ENCODE results near the gene RELA. TPM values are rescaled to one million over a fixed set of nuclear protein-coding genes. Genes with fewer than 3 reads are reported as not detected.

RELA gene
- total RNA-seq, 1 experiment from 2014 or later = 99.3 TPM

- ChIA-PET POLR2A (ENCODE audit: low non-redundant PET) (no interaction called here), CTCF (no interaction called here)
- no TSS peak for BruUV-seq (replicated peaks)
- no peaks in the 10 kb centered on the region for H3K9me3 ChIP-seq (ENCODE audit: low read depth, low read length, poor library complexity, severe bottlenecking)
- DNase-seq (ENCODE audit: low spot score) = no peak
- no peak for TF ChIP-seq CTCF (conservative IDR thresholded peaks at IDR 0.05; ENCODE audit: low read depth, low read length)
- no peak for TF ChIP-seq EZH2 (IDR thresholded peaks at IDR 0.05; ENCODE audit: borderline replicate concordance, low read depth, low read length, poor library complexity, severe bottlenecking)
- peaks cover 19% of the 10 kb centered on the region for H3K36me3 ChIP-seq (ENCODE audit: insufficient read depth, low read length, poor library complexity, severe bottlenecking)
- no peaks in the 10 kb centered on the region for H3K27me3 ChIP-seq (replicated peaks; ENCODE audit: insufficient read depth, low read depth, low read length, poor library complexity)
- intact Hi-C loops (cut with micrococcal nuclease; ENCODE audit: unreplicated experiment) = no loop called here
- peaks cover 11% of the 10 kb centered on the region for H3K4me1 ChIP-seq (ENCODE audit: insufficient read depth, low read length, poor library complexity, severe bottlenecking)
- no peak overlapping the region for H3K27ac ChIP-seq (ENCODE audit: low read depth, low read length, poor library complexity, severe bottlenecking)
- no peak overlapping the region for H3K4me3 ChIP-seq (ENCODE audit: low read depth, low read length, poor library complexity, severe bottlenecking)
Measured at GRCh38 chr11:65650547-65651338, 12.0 kb downstream of the RELA start.

- TF ChIP-seq CTCF (conservative IDR thresholded peaks at IDR 0.05; ENCODE audit: low read depth, low read length) (no peak), EZH2 (IDR thresholded peaks at IDR 0.05; ENCODE audit: borderline replicate concordance, low read depth, low read length, poor library complexity, severe bottlenecking) (no peak)
- DNase-seq (ENCODE audit: low spot score) = no peak
- Histone ChIP-seq H3K27me3 (replicated peaks; ENCODE audit: insufficient read depth, low read depth, low read length, poor library complexity) (no peaks in the 10 kb centered on the region), H3K4me3 (ENCODE audit: low read depth, low read length, poor library complexity, severe bottlenecking) (no peak overlapping the region), H3K9me3 (ENCODE audit: low read depth, low read length, poor library complexity, severe bottlenecking) (no peaks in the 10 kb centered on the region), H3K36me3 (ENCODE audit: insufficient read depth, low read length, poor library complexity, severe bottlenecking) (peaks cover 10% of the 10 kb centered on the region), H3K4me1 (ENCODE audit: insufficient read depth, low read length, poor library complexity, severe bottlenecking) (peaks cover 11% of the 10 kb centered on the region), H3K27ac (ENCODE audit: low read depth, low read length, poor library complexity, severe bottlenecking) (no peak overlapping the region)
- ChIA-PET POLR2A (ENCODE audit: low non-redundant PET) (no interaction called here), CTCF (no interaction called here)
- intact Hi-C loops (cut with micrococcal nuclease; ENCODE audit: unreplicated experiment) = no loop called here
- no TSS peak for BruUV-seq (replicated peaks)
Measured at GRCh38 chr11:65649656-65650546, 12.8 kb downstream of the RELA start.

- Histone ChIP-seq H3K36me3 (ENCODE audit: insufficient read depth, low read length, poor library complexity, severe bottlenecking) (peaks cover 2% of the 10 kb centered on the region), H3K4me3 (ENCODE audit: low read depth, low read length, poor library complexity, severe bottlenecking) (no peak overlapping the region), H3K4me1 (ENCODE audit: insufficient read depth, low read length, poor library complexity, severe bottlenecking) (peaks cover 11% of the 10 kb centered on the region), H3K9me3 (ENCODE audit: low read depth, low read length, poor library complexity, severe bottlenecking) (no peaks in the 10 kb centered on the region), H3K27me3 (replicated peaks; ENCODE audit: insufficient read depth, low read depth, low read length, poor library complexity) (no peaks in the 10 kb centered on the region), H3K27ac (ENCODE audit: low read depth, low read length, poor library complexity, severe bottlenecking) (no peak overlapping the region)
- BruUV-seq (replicated peaks) = no TSS peak
- CTCF ChIA-PET = no interaction called here
- DNase-seq (ENCODE audit: low spot score) = no peak
- no peak for TF ChIP-seq EZH2 (IDR thresholded peaks at IDR 0.05; ENCODE audit: borderline replicate concordance, low read depth, low read length, poor library complexity, severe bottlenecking)
- TF ChIP-seq CTCF (conservative IDR thresholded peaks at IDR 0.05; ENCODE audit: low read depth, low read length) = no peak
- POLR2A ChIA-PET (ENCODE audit: low non-redundant PET) = no interaction called here
- intact Hi-C loops (cut with micrococcal nuclease; ENCODE audit: unreplicated experiment) = no loop called here
Measured at GRCh38 chr11:65648997-65649493, 13.7 kb downstream of the RELA start.
